ENCODE measurements around the gene ZXDC.

DNA sequence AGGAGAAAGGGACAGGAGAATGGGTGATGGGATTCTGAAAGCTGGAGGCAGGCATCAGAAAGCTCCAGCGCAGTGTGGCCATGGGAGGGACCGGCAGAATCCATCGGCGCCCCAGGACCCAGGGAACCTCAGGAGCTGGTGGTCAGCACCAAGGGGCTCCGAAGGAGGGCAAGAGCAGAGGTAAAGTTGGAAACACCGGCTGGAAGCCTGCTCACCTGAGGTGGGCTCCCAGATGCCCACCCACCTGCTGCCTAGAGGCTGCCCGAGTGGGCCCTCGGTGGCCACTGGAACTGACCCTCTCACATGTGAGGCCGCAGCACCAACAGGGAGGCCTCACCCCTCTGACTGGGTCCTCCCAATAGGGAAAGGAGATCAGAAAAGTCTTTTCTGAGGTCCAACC lies 10.3 kb upstream of the ZXDC start:
- TF ChIP-seq, protein P1, sequence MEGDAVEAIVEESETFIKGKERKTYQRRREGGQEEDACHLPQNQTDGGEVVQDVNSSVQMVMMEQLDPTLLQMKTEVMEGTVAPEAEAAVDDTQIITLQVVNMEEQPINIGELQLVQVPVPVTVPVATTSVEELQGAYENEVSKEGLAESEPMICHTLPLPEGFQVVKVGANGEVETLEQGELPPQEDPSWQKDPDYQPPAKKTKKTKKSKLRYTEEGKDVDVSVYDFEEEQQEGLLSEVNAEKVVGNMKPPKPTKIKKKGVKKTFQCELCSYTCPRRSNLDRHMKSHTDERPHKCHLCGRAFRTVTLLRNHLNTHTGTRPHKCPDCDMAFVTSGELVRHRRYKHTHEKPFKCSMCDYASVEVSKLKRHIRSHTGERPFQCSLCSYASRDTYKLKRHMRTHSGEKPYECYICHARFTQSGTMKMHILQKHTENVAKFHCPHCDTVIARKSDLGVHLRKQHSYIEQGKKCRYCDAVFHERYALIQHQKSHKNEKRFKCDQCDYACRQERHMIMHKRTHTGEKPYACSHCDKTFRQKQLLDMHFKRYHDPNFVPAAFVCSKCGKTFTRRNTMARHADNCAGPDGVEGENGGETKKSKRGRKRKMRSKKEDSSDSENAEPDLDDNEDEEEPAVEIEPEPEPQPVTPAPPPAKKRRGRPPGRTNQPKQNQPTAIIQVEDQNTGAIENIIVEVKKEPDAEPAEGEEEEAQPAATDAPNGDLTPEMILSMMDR (IDR thresholded peaks at IDR 0.05): no peak
- TF ChIP-seq POLR2A (IDR thresholded peaks at IDR 0.05): no peak

Data from esophagus squamous epithelium (tissue), 4 donors.